ENCODE measurements around the gene FN1. TPM values are rescaled to one million over a fixed set of nuclear protein-coding genes. Genes with fewer than 3 reads are reported as not detected.
"Not testable (repeated sequence)": the region's sequence is repeated elsewhere in the genome, so short reads cannot be mapped to it uniquely, and the experiment has no call there.

Gene FN1
- polyA plus RNA-seq, 2 donors, result 48.8 to 154 TPM

DNA sequence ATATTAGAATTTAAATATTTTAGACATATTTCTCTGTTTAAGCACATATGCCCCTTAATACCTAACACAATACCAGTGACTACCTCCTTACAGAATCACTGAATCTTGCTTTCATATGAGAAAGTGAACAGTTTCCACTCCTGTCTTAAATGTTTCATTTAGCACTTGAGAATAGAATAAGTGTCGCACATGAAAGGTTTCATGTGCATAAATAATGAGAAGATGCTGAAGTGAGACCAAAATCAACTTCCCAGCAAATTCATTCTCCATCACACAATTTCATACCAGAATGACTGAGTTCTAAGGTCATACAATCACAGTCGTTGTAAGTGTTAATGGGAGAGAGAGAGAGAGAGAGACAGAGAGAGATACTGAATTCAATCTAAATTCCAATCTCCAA lies 72.8 kb downstream of the FN1 start:
- WGBS, 2 donors, result 65 to 83% methylated on average over 2 of the region's 2 CpGs
- Histone ChIP-seq H3K36me3 (ENCODE audit: control insufficient read depth in 2 of 2, insufficient read depth in 2 of 2, low read length in 1 of 2) (peaks cover 0 to 4% of the 10 kb centered on the region in 2 donors), H3K27ac (ENCODE audit: low read depth in 2 of 2, low read length in 1 of 2) (no peak overlapping the region), H3K4me3 (ENCODE audit: low read depth in 1 of 2, low read length in 2 of 2) (no peak overlapping the region), H3K9me3 (ENCODE audit: control insufficient read depth in 2 of 2, insufficient read depth in 1 of 2, low read depth in 1 of 2, low read length in 1 of 2) (no peaks in the 10 kb centered on the region), H3K27me3 (ENCODE audit: control insufficient read depth in 1 of 2, insufficient read depth in 2 of 2, low read length in 2 of 2) (no peaks in the 10 kb centered on the region), H3K4me1 (ENCODE audit: control insufficient read depth in 2 of 2, insufficient read depth in 2 of 2, low read length in 1 of 2) (no peaks in the 10 kb centered on the region)

GRCh38 chr2:215362562-215362904 lies 73.3 kb downstream of the FN1 start:
- no peaks in the 10 kb centered on the region for H3K27me3 ChIP-seq (ENCODE audit: control insufficient read depth in 1 of 2, insufficient read depth in 2 of 2, low read length in 2 of 2)
- no peaks in the 10 kb centered on the region for H3K9me3 ChIP-seq (ENCODE audit: control insufficient read depth in 2 of 2, insufficient read depth in 1 of 2, low read depth in 1 of 2, low read length in 1 of 2)
- peaks cover 0 to 4% of the 10 kb centered on the region in 2 donors for H3K36me3 ChIP-seq (ENCODE audit: control insufficient read depth in 2 of 2, insufficient read depth in 2 of 2, low read length in 1 of 2)
- no peaks in the 10 kb centered on the region for H3K4me1 ChIP-seq (ENCODE audit: control insufficient read depth in 2 of 2, insufficient read depth in 2 of 2, low read length in 1 of 2)
- H3K4me3 ChIP-seq (ENCODE audit: low read depth in 1 of 2, low read length in 2 of 2), result no peak overlapping the region
- 96 to 97% methylated on average over 8 of the region's 8 CpGs for WGBS, 2 donors
- no peak overlapping the region for H3K27ac ChIP-seq (ENCODE audit: low read depth in 2 of 2, low read length in 1 of 2)

- no peak overlapping the region for H3K27ac ChIP-seq (ENCODE audit: low read depth in 2 of 2, low read length in 1 of 2)
- H3K9me3 ChIP-seq (ENCODE audit: control insufficient read depth in 2 of 2, insufficient read depth in 1 of 2, low read depth in 1 of 2, low read length in 1 of 2), result no peaks in the 10 kb centered on the region
- WGBS, 2 donors, result 78 to 79% methylated on average over 6 of the region's 6 CpGs
- H3K36me3 ChIP-seq (ENCODE audit: control insufficient read depth in 2 of 2, insufficient read depth in 2 of 2, low read length in 1 of 2), result peaks cover 0 to 4% of the 10 kb centered on the region in 2 donors
- H3K4me3 ChIP-seq (ENCODE audit: low read depth in 1 of 2, low read length in 2 of 2), result no peak overlapping the region
- H3K27me3 ChIP-seq (ENCODE audit: control insufficient read depth in 1 of 2, insufficient read depth in 2 of 2, low read length in 2 of 2), result no peaks in the 10 kb centered on the region
- no peaks in the 10 kb centered on the region for H3K4me1 ChIP-seq (ENCODE audit: control insufficient read depth in 2 of 2, insufficient read depth in 2 of 2, low read length in 1 of 2)
These were observed 73.8 kb downstream of the FN1 start for GRCh38 chr2:215361876-215362561.

DNA sequence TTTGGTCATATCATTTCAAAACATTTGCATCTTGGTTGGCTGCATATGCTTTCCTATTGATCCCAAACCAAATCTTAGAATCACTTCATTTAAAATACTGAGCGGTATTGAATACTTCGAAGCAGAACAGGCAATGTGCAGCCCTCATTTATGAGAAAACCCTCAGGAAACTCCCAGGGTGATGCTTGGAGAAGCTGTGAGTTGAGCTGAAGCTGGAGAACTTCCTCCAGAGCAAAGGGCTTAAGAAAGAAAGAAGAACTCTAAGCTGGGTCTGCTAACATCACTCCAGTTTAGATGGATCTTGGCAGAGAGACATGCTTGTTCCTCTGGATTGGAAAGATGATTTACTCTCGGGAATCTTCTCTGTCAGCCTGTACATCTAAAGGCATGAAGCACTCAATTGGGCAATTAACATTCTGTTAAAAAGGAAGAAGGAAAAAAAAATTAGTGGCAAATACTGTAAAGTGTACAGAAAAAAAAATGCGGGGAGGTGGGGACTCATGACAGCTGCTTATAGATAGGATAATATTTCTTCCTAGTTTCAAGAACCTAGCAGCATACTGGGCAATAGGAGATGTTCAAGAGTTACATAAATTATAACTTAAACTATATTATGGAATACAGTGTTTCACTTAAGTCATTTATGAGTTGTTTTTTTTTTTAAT lies 74.5 kb downstream of the FN1 start:
- no peak overlapping the region for H3K27ac ChIP-seq (ENCODE audit: low read depth in 2 of 2, low read length in 1 of 2)
- H3K9me3 ChIP-seq (ENCODE audit: control insufficient read depth in 2 of 2, insufficient read depth in 1 of 2, low read depth in 1 of 2, low read length in 1 of 2), result no peaks in the 10 kb centered on the region
- WGBS, 2 donors, result 91 to 95% methylated on average over 4 of the region's 4 CpGs
- no peaks in the 10 kb centered on the region for H3K27me3 ChIP-seq (ENCODE audit: control insufficient read depth in 1 of 2, insufficient read depth in 2 of 2, low read length in 2 of 2)
- no peaks in the 10 kb centered on the region for H3K4me1 ChIP-seq (ENCODE audit: control insufficient read depth in 2 of 2, insufficient read depth in 2 of 2, low read length in 1 of 2)
- no peak overlapping the region for H3K4me3 ChIP-seq (ENCODE audit: low read depth in 1 of 2, low read length in 2 of 2)
- H3K36me3 ChIP-seq (ENCODE audit: control insufficient read depth in 2 of 2, insufficient read depth in 2 of 2, low read length in 1 of 2), result peaks cover 0 to 4% of the 10 kb centered on the region in 2 donors

DNA sequence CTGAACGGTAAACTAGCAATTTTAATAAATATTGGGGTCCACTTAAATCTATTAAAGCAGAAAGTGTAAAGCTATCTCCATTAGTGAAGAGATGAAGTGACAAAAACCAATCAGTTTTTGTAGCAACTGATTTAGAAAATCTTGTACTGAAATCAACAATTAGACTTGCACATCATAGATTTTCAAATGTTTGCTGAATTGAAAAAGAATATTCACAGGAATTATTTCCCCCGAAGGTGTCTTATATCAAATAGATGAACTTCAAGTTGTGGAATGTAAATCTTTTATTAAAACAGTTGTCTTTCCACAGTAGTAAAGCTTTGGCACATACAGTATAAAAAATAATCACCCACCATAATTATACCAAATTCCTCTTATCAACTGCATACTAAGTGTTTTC lies 75.3 kb downstream of the FN1 start:
- Histone ChIP-seq H3K27me3 (ENCODE audit: control insufficient read depth in 1 of 2, insufficient read depth in 2 of 2, low read length in 2 of 2) (no peaks in the 10 kb centered on the region), H3K4me1 (ENCODE audit: control insufficient read depth in 2 of 2, insufficient read depth in 2 of 2, low read length in 1 of 2) (no peaks in the 10 kb centered on the region), H3K4me3 (ENCODE audit: low read depth in 1 of 2, low read length in 2 of 2) (no peak overlapping the region), H3K27ac (ENCODE audit: low read depth in 2 of 2, low read length in 1 of 2) (no peak overlapping the region), H3K9me3 (ENCODE audit: control insufficient read depth in 2 of 2, insufficient read depth in 1 of 2, low read depth in 1 of 2, low read length in 1 of 2) (no peaks in the 10 kb centered on the region), H3K36me3 (ENCODE audit: control insufficient read depth in 2 of 2, insufficient read depth in 2 of 2, low read length in 1 of 2) (peaks cover 0 to 4% of the 10 kb centered on the region in 2 donors)
- 85 to 90% methylated on average over 2 of the region's 2 CpGs for WGBS, 2 donors

GRCh38 chr2:215360059-215360458 lies 75.8 kb downstream of the FN1 start:
- WGBS, 2 donors, result 87 to 93% methylated on average over 3 of the region's 3 CpGs
- not testable (repeated sequence) for H3K9me3 ChIP-seq (ENCODE audit: control insufficient read depth in 2 of 2, insufficient read depth in 1 of 2, low read depth in 1 of 2, low read length in 1 of 2); H3K4me3 ChIP-seq (ENCODE audit: low read depth in 1 of 2, low read length in 2 of 2); H3K27ac ChIP-seq (ENCODE audit: low read depth in 2 of 2, low read length in 1 of 2); H3K27me3 ChIP-seq (ENCODE audit: control insufficient read depth in 1 of 2, insufficient read depth in 2 of 2, low read length in 2 of 2); H3K4me1 ChIP-seq (ENCODE audit: control insufficient read depth in 2 of 2, insufficient read depth in 2 of 2, low read length in 1 of 2); H3K36me3 ChIP-seq (ENCODE audit: control insufficient read depth in 2 of 2, insufficient read depth in 2 of 2, low read length in 1 of 2)

DNA sequence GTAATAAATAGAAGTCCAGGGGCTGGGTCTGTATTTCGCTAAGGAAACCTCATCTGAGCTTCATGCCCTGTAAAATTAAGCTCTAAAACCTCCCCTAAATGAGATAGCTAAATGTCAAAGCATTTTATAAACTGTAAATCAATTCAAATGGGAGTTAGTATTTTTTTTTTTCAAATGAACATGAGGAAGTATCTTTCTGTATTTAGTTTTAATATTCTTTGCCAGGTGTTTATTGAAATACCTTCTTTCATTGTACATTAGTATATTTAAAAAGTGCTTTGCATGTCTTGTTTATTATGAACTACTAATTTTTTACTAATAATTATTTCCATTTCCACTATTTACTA lies 76.3 kb downstream of the FN1 start:
- Histone ChIP-seq H3K4me3 (ENCODE audit: low read depth in 1 of 2, low read length in 2 of 2) (no peak overlapping the region), H3K4me1 (ENCODE audit: control insufficient read depth in 2 of 2, insufficient read depth in 2 of 2, low read length in 1 of 2) (no peaks in the 10 kb centered on the region), H3K27me3 (ENCODE audit: control insufficient read depth in 1 of 2, insufficient read depth in 2 of 2, low read length in 2 of 2) (no peaks in the 10 kb centered on the region), H3K9me3 (ENCODE audit: control insufficient read depth in 2 of 2, insufficient read depth in 1 of 2, low read depth in 1 of 2, low read length in 1 of 2) (no peaks in the 10 kb centered on the region), H3K27ac (ENCODE audit: low read depth in 2 of 2, low read length in 1 of 2) (no peak overlapping the region), H3K36me3 (ENCODE audit: control insufficient read depth in 2 of 2, insufficient read depth in 2 of 2, low read length in 1 of 2) (peaks cover 0 to 4% of the 10 kb centered on the region in 2 donors)
- whole genome bisulfite sequencing, 2 donors, result 88 to 95% methylated on average over 1 of the region's 1 CpG

- H3K27me3 ChIP-seq (ENCODE audit: control insufficient read depth in 1 of 2, insufficient read depth in 2 of 2, low read length in 2 of 2), result no peaks in the 10 kb centered on the region
- H3K27ac ChIP-seq (ENCODE audit: low read depth in 2 of 2, low read length in 1 of 2), result no peak overlapping the region
- peaks cover 0 to 4% of the 10 kb centered on the region in 2 donors for H3K36me3 ChIP-seq (ENCODE audit: control insufficient read depth in 2 of 2, insufficient read depth in 2 of 2, low read length in 1 of 2)
- WGBS, 2 donors, result 90 to 92% methylated on average over 15 of the region's 15 CpGs
- no peaks in the 10 kb centered on the region for H3K9me3 ChIP-seq (ENCODE audit: control insufficient read depth in 2 of 2, insufficient read depth in 1 of 2, low read depth in 1 of 2, low read length in 1 of 2)
- no peak overlapping the region for H3K4me3 ChIP-seq (ENCODE audit: low read depth in 1 of 2, low read length in 2 of 2)
- no peaks in the 10 kb centered on the region for H3K4me1 ChIP-seq (ENCODE audit: control insufficient read depth in 2 of 2, insufficient read depth in 2 of 2, low read length in 1 of 2)
These were observed 76.8 kb downstream of the FN1 start for GRCh38 chr2:215358891-215359575.

GRCh38 chr2:215358312-215358845 lies 77.5 kb downstream of the FN1 start:
- Histone ChIP-seq H3K27ac (ENCODE audit: low read depth in 2 of 2, low read length in 1 of 2) (no peak overlapping the region), H3K27me3 (ENCODE audit: control insufficient read depth in 1 of 2, insufficient read depth in 2 of 2, low read length in 2 of 2) (no peaks in the 10 kb centered on the region), H3K4me1 (ENCODE audit: control insufficient read depth in 2 of 2, insufficient read depth in 2 of 2, low read length in 1 of 2) (no peaks in the 10 kb centered on the region), H3K4me3 (ENCODE audit: low read depth in 1 of 2, low read length in 2 of 2) (no peak overlapping the region), H3K36me3 (ENCODE audit: control insufficient read depth in 2 of 2, insufficient read depth in 2 of 2, low read length in 1 of 2) (peaks cover 0 to 4% of the 10 kb centered on the region in 2 donors), H3K9me3 (ENCODE audit: control insufficient read depth in 2 of 2, insufficient read depth in 1 of 2, low read depth in 1 of 2, low read length in 1 of 2) (no peaks in the 10 kb centered on the region)
- 87 to 93% methylated on average over 4 of the region's 4 CpGs for WGBS, 2 donors

Measured in esophagus (tissue), 2 donors.